Uterus (tissue), 2 donors: ENCODE measurements around the gene RHOH.

Source experiments
- CTCF ChIP-seq, 4 experiments: fragments of 200-600 bp in 2 of 4; fragments of 450-650 bp in 2 of 4; sonication (generic) in 2 of 4; IDR thresholded peaks; one replicate each; pipeline ENCODE4 v1.5.1; 2016 to 2019; ENCODE audit warnings: antibody characterized with exemption in 4 of 4, mild to moderate bottlenecking in 2 of 4, moderate library complexity in 1 of 4
- POLR2A ChIP-seq, 2 donors: fragments of 450-650 bp; IDR thresholded peaks; one replicate each; pipeline ENCODE4 v1.6.1; 2016; ENCODE audit warnings: antibody characterized with exemption in 2 of 2, mild to moderate bottlenecking in 1 of 2, moderate library complexity in 1 of 2

GRCh38 chr4:40269133-40269532 lies 72.3 kb downstream of the RHOH start:
- TF ChIP-seq POLR2A (IDR thresholded peaks at IDR 0.05) (no peak), CTCF (IDR thresholded peaks at IDR 0.05) (no peak)
